ENCODE measurements around the gene CDH16.

The CDH16 gene

GRCh38 chr16:66911112-66911511, 7.6 kb downstream of the CDH16 start:
- TF ChIP-seq CTCF (IDR thresholded peaks at IDR 0.05; ENCODE audit: extremely low read depth, insufficient read depth, missing control alignments), result no peak
- in situ Hi-C loops (cut with MboI; ENCODE audit: low pct_unique_long_range_greater_than_20kb, low sequenced_read_pairs, unreplicated experiment), result no loop called here
- no peak for DNase-seq (ENCODE audit: low spot score)

GRCh38 chr16:66910175-66910940, 8.3 kb downstream of the CDH16 start:
- in situ Hi-C loops (cut with MboI; ENCODE audit: low pct_unique_long_range_greater_than_20kb, low sequenced_read_pairs, unreplicated experiment), result no loop called here
- DNase-seq (ENCODE audit: low spot score), result no peak
- TF ChIP-seq CTCF (IDR thresholded peaks at IDR 0.05; ENCODE audit: extremely low read depth, insufficient read depth, missing control alignments), result no peak

- DNase-seq (ENCODE audit: low spot score), result no peak
- no peak for TF ChIP-seq CTCF (IDR thresholded peaks at IDR 0.05; ENCODE audit: extremely low read depth, insufficient read depth, missing control alignments)
- in situ Hi-C loops (cut with MboI; ENCODE audit: low pct_unique_long_range_greater_than_20kb, low sequenced_read_pairs, unreplicated experiment), result no loop called here
Observed at GRCh38 chr16:66908762-66909559, 9.7 kb downstream of the CDH16 start.

GRCh38 chr16:66908116-66908515, 10.6 kb downstream of the CDH16 start:
- DNase-seq (ENCODE audit: low spot score), result no peak
- in situ Hi-C loops (cut with MboI; ENCODE audit: low pct_unique_long_range_greater_than_20kb, low sequenced_read_pairs, unreplicated experiment), result no loop called here
- TF ChIP-seq CTCF (IDR thresholded peaks at IDR 0.05; ENCODE audit: extremely low read depth, insufficient read depth, missing control alignments), result no peak

GRCh38 chr16:66906916-66907836, 11.5 kb downstream of the CDH16 start:
- DNase-seq (ENCODE audit: low spot score), result no peak
- TF ChIP-seq CTCF (IDR thresholded peaks at IDR 0.05; ENCODE audit: extremely low read depth, insufficient read depth, missing control alignments), result no peak
- in situ Hi-C loops (cut with MboI; ENCODE audit: low pct_unique_long_range_greater_than_20kb, low sequenced_read_pairs, unreplicated experiment), result no loop called here

Data from GM13977 (cell line).